IMR-90 (cell line): ENCODE data around the gene PRKN.

Source experiments
- CEBPB ChIP-seq: IDR thresholded peaks from 2 replicates; pipeline ENCODE4 v1.6.1; 2012; ENCODE audit warnings: low read depth, low read length, improper control_type of control experiment
- CHD1 ChIP-seq: IDR thresholded peaks from 2 replicates; pipeline ENCODE4 v1.6.1; 2012; ENCODE audit warnings: low read depth, low read length, improper control_type of control experiment
- CTCF ChIP-seq: conservative IDR thresholded peaks from 2 replicates; pipeline ENCODE4 v1.5.1; 2012; ENCODE audit warnings: mild to moderate bottlenecking, low read depth, low read length, improper control_type of control experiment
- ELK1 ChIP-seq: fragments of 150-350 bp; IDR thresholded peaks from 2 replicates; pipeline ENCODE4 v1.6.1; 2016; ENCODE audit warnings: low read depth, mild to moderate bottlenecking, low read length, moderate library complexity, borderline replicate concordance
- FOS ChIP-seq: fragments of 150-350 bp; IDR thresholded peaks from 2 replicates; pipeline ENCODE4 v1.6.1; 2016; ENCODE audit warnings: low read depth, low read length
- MAFK ChIP-seq: IDR thresholded peaks from 2 replicates; pipeline ENCODE4 v1.6.1; 2012; ENCODE audit warnings: low read depth, low read length, improper control_type of control experiment
- MAZ ChIP-seq: IDR thresholded peaks from 2 replicates; pipeline ENCODE4 v1.6.1; 2012; ENCODE audit warnings: low read depth, mild to moderate bottlenecking, low read length, improper control_type of control experiment, moderate library complexity, borderline replicate concordance
- MXI1 ChIP-seq: IDR thresholded peaks from 2 replicates; pipeline ENCODE4 v1.6.1; 2012; ENCODE audit warnings: low read depth, mild to moderate bottlenecking, low read length, moderate library complexity, borderline replicate concordance
- POLR2A ChIP-seq: IDR thresholded peaks from 2 replicates; pipeline ENCODE4 v1.6.1; 2012; ENCODE audit warnings: mild to moderate bottlenecking, low read depth, low read length
- RCOR1 ChIP-seq: IDR thresholded peaks from 2 replicates; pipeline ENCODE4 v1.6.1; 2012; ENCODE audit warnings: mild to moderate bottlenecking, low read length, improper control_type of control experiment; ENCODE audit not compliant: insufficient replicate concordance
- RFX5 ChIP-seq: IDR thresholded peaks from 2 replicates; pipeline ENCODE4 v1.8.0; 2012; ENCODE audit warnings: low read depth, mild to moderate bottlenecking, low read length, moderate library complexity
- SMC3 ChIP-seq: fragments of 150-350 bp; IDR thresholded peaks from 2 replicates; pipeline ENCODE4 v1.6.1; 2016; ENCODE audit warnings: low read depth, mild to moderate bottlenecking, antibody characterized with exemption, low read length, moderate library complexity

- TF ChIP-seq CTCF (no peak), POLR2A (no peak), RFX5 (no peak), CEBPB (no peak), RCOR1 (no peak), FOS (no peak), ELK1 (no peak), MXI1 (no peak), SMC3 (no peak), CHD1 (no peak), MAZ (no peak), MAFK (no peak)
Observed at GRCh38 chr6:162733489-162733888, 5.9 kb upstream of the PRKN start.
